ENCODE data around the gene CPHXL2.

CPHXL2 gene

DNA sequence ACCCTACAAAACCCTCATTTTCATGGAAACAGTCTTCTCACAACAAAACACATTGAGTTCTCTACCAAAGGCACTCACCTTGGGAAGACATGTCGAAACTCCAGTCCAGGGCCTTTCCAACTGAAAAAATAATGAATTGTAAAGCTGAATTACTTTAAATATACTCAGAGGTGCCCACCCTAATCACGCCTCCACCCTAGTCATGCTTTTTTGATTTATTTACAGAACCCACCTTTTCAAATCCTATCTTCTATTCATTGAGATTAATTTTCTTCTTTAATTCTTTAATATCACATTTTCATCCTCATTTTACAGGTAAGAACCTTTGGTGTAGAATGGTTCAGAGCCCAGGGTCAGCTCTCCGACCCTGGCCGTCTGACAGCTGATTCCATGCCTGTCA lies at the start of gene CPHXL2:
CPHXL2 (minus strand) TSS at position 101 of the 400 bp plus-strand sequence; CDS start at position 91, 10 bp downstream.
- no peak within 1 kb of the TSS for H3K4me3 ChIP-seq (ENCODE audit: control insufficient read depth, low read depth, low read length)
- DNase-seq (ENCODE audit: low read depth) = no peak
- TF ChIP-seq, protein P1, sequence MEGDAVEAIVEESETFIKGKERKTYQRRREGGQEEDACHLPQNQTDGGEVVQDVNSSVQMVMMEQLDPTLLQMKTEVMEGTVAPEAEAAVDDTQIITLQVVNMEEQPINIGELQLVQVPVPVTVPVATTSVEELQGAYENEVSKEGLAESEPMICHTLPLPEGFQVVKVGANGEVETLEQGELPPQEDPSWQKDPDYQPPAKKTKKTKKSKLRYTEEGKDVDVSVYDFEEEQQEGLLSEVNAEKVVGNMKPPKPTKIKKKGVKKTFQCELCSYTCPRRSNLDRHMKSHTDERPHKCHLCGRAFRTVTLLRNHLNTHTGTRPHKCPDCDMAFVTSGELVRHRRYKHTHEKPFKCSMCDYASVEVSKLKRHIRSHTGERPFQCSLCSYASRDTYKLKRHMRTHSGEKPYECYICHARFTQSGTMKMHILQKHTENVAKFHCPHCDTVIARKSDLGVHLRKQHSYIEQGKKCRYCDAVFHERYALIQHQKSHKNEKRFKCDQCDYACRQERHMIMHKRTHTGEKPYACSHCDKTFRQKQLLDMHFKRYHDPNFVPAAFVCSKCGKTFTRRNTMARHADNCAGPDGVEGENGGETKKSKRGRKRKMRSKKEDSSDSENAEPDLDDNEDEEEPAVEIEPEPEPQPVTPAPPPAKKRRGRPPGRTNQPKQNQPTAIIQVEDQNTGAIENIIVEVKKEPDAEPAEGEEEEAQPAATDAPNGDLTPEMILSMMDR (conservative IDR thresholded peaks at IDR 0.05; ENCODE audit: control insufficient read depth, insufficient read depth, low read depth, low read length) = no peak

DNA sequence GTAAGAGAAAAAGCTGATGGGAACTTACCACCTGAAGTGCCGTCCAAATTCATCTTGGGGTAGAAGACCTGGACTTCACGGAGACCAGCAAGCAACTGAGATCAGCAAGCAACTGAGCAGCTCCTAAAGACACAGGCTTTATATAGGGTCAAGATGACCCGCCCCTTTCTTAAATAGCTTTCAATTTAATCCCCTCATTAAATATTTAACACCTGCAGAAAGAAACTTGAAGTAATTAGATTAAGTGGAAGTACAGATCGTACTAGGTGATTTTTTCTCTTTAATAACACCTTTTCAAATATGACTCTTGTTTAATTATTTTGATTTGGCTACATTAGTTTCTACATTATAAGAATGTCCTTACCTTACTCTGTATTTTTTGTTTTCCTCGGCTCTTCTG lies 49.6 kb upstream of the CPHXL2 start, which contains the start of gene CPHXL:
CPHXL (minus strand) TSS at position 101 of the 400 bp plus-strand sequence; CDS start at position 53, 48 bp downstream.
- no peak within 1 kb of the TSS for H3K4me3 ChIP-seq (ENCODE audit: control insufficient read depth, low read depth, low read length)
- TF ChIP-seq, protein P1 (conservative IDR thresholded peaks at IDR 0.05; ENCODE audit: control insufficient read depth, insufficient read depth, low read depth, low read length) = no peak
- no peak for DNase-seq (ENCODE audit: low read depth)

DNA sequence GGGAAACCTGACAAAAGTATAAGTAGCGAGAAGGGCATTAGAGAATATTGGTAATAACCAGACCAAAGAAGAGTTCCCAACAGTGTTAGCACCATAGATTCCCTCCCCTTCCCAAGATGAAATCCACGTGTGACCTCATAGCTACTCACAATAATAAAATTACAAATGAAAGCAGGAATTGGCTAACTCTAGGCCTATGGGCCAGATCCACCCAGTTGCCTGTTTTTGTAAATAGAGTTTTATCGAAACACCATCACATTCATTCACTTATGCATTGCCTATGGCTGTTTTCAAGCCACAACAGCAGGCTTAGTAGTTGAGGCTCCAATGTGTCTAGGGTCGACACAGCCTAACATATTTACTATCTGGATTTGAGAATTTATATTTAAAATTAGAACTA lies 41.6 kb upstream of the CPHXL2 start:
- no peak for DNase-seq (ENCODE audit: low read depth)
- TF ChIP-seq, protein P1 (conservative IDR thresholded peaks at IDR 0.05; ENCODE audit: control insufficient read depth, insufficient read depth, low read depth, low read length) = no peak
- no peak overlapping the region for H3K4me3 ChIP-seq (ENCODE audit: control insufficient read depth, low read depth, low read length)

DNA sequence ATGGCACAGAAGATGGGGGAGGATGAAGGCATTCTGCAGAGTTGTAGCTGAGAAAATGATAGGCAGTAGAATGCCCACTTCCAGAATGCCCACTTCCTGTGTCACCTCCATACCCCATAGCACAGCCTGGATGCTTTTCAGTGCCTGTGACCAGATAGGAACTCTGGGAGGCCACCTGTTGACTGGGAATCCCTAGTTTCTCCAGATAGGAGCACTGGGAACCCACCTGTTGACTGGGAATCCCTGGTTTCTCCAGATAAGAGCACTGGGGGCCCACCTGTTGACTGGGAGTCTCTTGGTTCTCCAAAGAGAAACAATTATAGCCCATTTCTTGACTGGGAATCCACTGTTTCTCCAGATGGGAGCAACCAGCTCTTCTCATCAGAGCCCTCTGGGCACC lies 37.9 kb upstream of the CPHXL2 start:
- no peak overlapping the region for H3K4me3 ChIP-seq (ENCODE audit: control insufficient read depth, low read depth, low read length)
- TF ChIP-seq, protein P1 (conservative IDR thresholded peaks at IDR 0.05; ENCODE audit: control insufficient read depth, insufficient read depth, low read depth, low read length) = no peak
- DNase-seq (ENCODE audit: low read depth) = no peak

DNA sequence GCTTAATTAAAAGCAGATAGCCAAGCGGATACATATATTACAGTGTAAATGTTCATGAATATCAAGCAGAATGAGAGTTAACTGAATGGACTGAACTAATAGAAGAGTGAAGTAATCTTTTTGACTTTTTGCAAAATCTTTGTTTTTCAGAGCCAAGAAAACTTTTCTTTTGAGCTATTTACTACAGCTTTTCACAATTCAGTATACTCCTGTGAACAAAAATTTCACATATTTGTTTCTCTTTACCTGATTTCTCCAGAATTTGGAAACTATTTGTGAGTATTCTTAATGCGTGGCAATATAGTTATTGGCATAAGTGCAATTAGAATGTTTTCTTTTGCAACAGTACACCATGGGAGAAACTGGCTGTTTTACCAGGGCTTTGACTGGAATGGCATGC lies 33.5 kb upstream of the CPHXL2 start:
- DNase-seq (ENCODE audit: low read depth) = no peak
- H3K4me3 ChIP-seq (ENCODE audit: control insufficient read depth, low read depth, low read length) = no peak overlapping the region
- TF ChIP-seq, protein P1 (conservative IDR thresholded peaks at IDR 0.05; ENCODE audit: control insufficient read depth, insufficient read depth, low read depth, low read length) = no peak

DNA sequence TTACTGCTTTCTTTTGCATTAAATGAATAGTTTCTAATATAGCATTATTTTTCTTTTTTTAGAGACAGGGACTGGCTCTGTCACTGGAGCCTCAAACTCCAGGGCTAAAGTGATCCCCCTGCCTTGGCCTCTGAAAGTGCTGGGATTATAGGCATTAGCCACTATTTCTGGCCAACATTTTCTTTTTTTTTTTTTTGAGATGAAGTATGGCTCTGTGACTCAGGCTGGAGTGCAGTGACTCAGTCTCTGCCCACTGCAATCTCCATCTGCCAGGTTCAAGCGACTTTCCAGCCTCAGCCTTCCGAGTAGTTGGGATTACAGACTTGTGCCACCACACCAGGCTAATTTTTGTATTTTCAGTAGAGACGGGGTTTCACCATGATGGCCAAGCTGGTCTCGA lies 26.5 kb upstream of the CPHXL2 start:
- TF ChIP-seq, protein P1 (conservative IDR thresholded peaks at IDR 0.05; ENCODE audit: control insufficient read depth, insufficient read depth, low read depth, low read length) = no peak
- H3K4me3 ChIP-seq (ENCODE audit: control insufficient read depth, low read depth, low read length) = no peak overlapping the region
- peak; percentile 59 for DNase-seq (ENCODE audit: low read depth)

DNA sequence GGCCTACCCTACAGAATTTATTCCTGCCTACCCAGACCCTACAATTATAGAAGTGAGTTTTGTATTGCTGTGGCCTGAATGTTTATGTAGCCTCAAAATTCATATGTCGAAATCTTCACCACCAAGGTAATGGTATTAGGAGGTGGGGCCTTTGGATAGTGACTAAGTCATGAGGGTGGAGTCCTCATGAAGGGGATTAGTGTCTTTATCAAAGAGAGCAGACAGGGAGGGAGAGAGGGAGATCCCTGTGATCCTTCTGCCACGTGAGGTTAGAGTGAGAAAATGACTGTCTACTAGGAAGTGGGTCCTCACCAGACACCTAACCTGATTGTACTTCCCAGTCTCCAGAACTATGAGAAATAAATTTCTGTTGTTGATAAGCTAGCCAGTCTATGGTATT lies 25.4 kb upstream of the CPHXL2 start:
- peak; percentile 12 for DNase-seq (ENCODE audit: low read depth)
- TF ChIP-seq, protein P1 (conservative IDR thresholded peaks at IDR 0.05; ENCODE audit: control insufficient read depth, insufficient read depth, low read depth, low read length) = no peak
- no peak overlapping the region for H3K4me3 ChIP-seq (ENCODE audit: control insufficient read depth, low read depth, low read length)
